ENCODE results near the gene MNAT1. TPM values are rescaled to one million over a fixed set of nuclear protein-coding genes. Genes with fewer than 3 reads are reported as not detected.
"Not testable (repeated sequence)": the region's sequence is repeated elsewhere in the genome, so short reads cannot be mapped to it uniquely, and the experiment has no call there.

Gene MNAT1
- total RNA-seq, 1 donor from 2014 or later, result 25.5 TPM

DNA sequence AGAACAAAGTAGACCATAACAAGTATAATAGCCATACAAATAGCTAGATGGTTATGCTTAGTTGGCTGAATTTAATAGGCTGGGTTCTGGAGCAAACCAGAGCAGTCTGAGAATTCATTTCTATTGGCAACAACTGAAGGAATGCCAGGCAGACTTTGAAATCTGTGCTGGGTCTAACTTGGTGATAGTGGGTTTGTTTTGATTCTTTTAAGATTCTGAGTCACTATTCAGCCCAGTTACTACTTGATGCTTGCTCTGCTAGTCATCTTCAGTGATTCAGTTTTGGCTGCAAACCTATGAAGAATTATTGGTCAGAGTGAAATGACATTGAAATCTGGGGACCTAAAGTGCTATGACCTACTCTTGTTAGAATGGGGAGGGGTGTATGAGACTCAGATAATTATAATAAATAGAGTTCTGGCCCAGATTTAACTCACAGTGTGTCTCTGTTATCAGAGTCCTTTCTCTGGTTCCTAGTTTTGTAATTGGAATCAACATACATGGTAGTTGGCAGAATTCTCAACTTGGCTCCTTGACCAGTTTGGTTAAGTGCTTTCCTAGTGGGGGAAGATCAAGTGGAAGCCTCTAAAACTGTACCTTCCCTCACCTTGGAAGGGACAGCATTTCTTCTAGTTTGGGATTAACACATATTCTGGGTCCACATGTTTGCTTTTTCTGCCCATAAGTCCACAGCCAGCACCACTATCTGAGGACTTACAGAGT, 43.5 kb downstream of the MNAT1 start:
- Histone ChIP-seq H3K9me3 (no peaks in the 10 kb centered on the region), H3K27ac (no peak overlapping the region), H3K36me3 (no peaks in the 10 kb centered on the region), H3K4me3 (no peak overlapping the region), H3K27me3 (no peaks in the 10 kb centered on the region), H3K4me1 (no peaks in the 10 kb centered on the region)
- TF ChIP-seq CTCF (IDR thresholded peaks at IDR 0.05), result no peak
- intact Hi-C loops (cut with DNase I), result no loop called here
- ATAC-seq (no peak), DNase-seq (no peak)

GRCh38 chr14:60779745-60780514, 45.4 kb downstream of the MNAT1 start:
- H3K9me3 ChIP-seq; H3K27me3 ChIP-seq; H3K27ac ChIP-seq; H3K4me1 ChIP-seq; ATAC-seq; DNase-seq; H3K36me3 ChIP-seq; H3K4me3 ChIP-seq; intact Hi-C loops (cut with DNase I): not testable (repeated sequence)

DNA sequence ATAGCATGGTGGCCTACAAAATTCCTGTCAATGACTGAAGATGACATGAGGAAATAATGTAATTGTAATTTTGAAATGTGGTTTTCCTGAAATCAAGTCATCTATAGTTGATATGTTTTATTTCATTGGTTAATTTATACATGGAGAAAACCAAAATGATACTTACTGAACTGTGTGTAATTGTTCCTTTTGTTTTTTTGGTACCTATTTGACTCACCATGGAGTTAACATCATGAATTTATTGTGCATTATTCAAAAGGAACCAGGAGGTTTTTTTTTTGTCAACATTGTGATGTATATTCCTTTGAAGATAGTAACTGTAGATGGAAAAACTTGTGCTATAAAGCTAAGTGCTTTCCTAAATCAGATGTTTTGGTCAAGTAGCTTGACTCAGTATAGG, 46.0 kb downstream of the MNAT1 start:
- H3K4me1 ChIP-seq; H3K4me3 ChIP-seq; intact Hi-C loops (cut with DNase I); H3K36me3 ChIP-seq; H3K27me3 ChIP-seq; ATAC-seq; H3K27ac ChIP-seq; H3K9me3 ChIP-seq; DNase-seq: not testable (repeated sequence)

DNA sequence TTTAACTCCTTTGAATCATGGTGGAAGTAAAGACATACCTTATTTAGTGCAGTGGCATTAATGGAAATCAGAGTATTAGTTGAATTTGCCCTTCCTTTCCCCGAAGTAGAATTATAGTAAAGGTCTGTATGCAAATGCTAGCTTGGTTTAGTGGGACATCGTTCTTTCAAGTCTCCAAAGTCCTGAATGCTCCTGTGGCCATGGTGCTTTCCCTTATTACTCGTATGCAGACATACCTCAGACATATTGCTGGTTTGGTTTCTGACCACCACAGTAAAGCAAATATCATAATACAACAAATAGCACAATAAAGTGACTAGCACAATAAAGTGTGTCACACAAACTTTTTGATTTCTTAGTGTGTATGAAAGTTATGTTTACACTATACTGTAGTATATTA, 52.3 kb downstream of the MNAT1 start:
- no peaks in the 10 kb centered on the region for H3K36me3 ChIP-seq
- TF ChIP-seq CTCF (IDR thresholded peaks at IDR 0.05), result no peak
- no peaks in the 10 kb centered on the region for H3K4me1 ChIP-seq
- H3K27ac ChIP-seq, result no peak overlapping the region
- intact Hi-C loops (cut with DNase I), result no loop called here
- DNase-seq (no peak), ATAC-seq (no peak)
- no peaks in the 10 kb centered on the region for H3K9me3 ChIP-seq
- no peak overlapping the region for H3K4me3 ChIP-seq
- no peaks in the 10 kb centered on the region for H3K27me3 ChIP-seq

- ATAC-seq (no peak), DNase-seq (no peak)
- no peak overlapping the region for H3K27ac ChIP-seq
- intact Hi-C loops (cut with DNase I), result no loop called here
- H3K27me3 ChIP-seq, result no peaks in the 10 kb centered on the region
- H3K4me3 ChIP-seq, result no peak overlapping the region
- H3K4me1 ChIP-seq, result no peaks in the 10 kb centered on the region
- H3K36me3 ChIP-seq, result no peaks in the 10 kb centered on the region
- H3K9me3 ChIP-seq, result no peaks in the 10 kb centered on the region
- no peak for TF ChIP-seq CTCF (IDR thresholded peaks at IDR 0.05)
Observed at GRCh38 chr14:60789656-60790055, 55.1 kb downstream of the MNAT1 start.

DNA sequence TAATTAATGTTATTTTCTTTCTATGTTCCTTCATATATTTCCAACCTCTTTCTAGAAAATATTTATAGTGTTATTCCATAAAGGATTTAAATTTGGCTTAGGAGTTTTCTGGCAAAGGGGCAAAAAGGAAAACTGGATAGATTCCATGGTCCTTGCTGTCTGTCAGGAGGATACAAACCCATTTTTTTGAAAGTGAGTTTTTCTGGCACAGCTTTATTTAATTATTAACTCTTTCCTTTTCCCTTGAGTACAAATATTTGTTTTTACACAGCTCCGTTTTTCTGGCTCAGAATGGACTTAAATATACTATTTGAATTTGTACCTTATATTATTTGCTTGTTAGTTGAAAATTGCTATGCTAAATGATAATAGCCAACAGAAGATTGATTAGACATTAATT, 56.3 kb downstream of the MNAT1 start:
- Histone ChIP-seq H3K36me3 (no peaks in the 10 kb centered on the region), H3K4me1 (no peaks in the 10 kb centered on the region), H3K27ac (no peak overlapping the region), H3K4me3 (no peak overlapping the region), H3K27me3 (no peaks in the 10 kb centered on the region), H3K9me3 (no peaks in the 10 kb centered on the region)
- TF ChIP-seq CTCF (IDR thresholded peaks at IDR 0.05), result no peak
- DNase-seq, result no peak
- intact Hi-C loops (cut with DNase I), result no loop called here
- ATAC-seq, result no peak

All from upper lobe of right lung (tissue), 1 donor.